A673 (cell line): ENCODE measurements around the gene ALLC. TPM values are rescaled to one million over a fixed set of nuclear protein-coding genes. Genes with fewer than 3 reads are reported as not detected.

Experiments used
- BruUV-seq: library from RNA; stranded (reverse); fragments of 400-500 nt; replicated peaks from 2 replicates; lab custom pipeline; 2021; lab: Mats Ljungman, UMichigan
- CTCF ChIA-PET: fragments of 300-600 bp; sonication (Branson Sonifier 250); formaldehyde crosslinking; loops from one replicate; lab custom pipeline; 2022; ENCODE audit warnings: antibody characterized with exemption; lab: Charles Lee
- POLR2A ChIA-PET: fragments of 300-600 bp; sonication (Branson Sonifier 250); formaldehyde crosslinking; loops from one replicate; lab custom pipeline; 2022; ENCODE audit warnings: antibody characterized with exemption; ENCODE audit not compliant: low non-redundant PET; lab: Charles Lee
- DNase-seq: peaks from one replicate; pipeline ENCODE4 v3.0.0-alpha.2; 2015; ENCODE audit warnings: low spot score
- H3K27ac ChIP-seq: fragments of 200-600 bp; sonication (generic); 2 replicates; pipeline ENCODE4 v1.5.1; 2016; ENCODE audit warnings: mixed run types, low read depth, mild to moderate bottlenecking, mixed read lengths, antibody characterized with exemption, low read length; ENCODE audit not compliant: poor library complexity, severe bottlenecking
- H3K27me3 ChIP-seq: fragments of 200-600 bp; sonication (generic); replicated peaks from 2 replicates; pipeline ENCODE4 v1.6.1; 2017; ENCODE audit warnings: mixed run types, low read depth, mild to moderate bottlenecking, mixed read lengths, antibody characterized with exemption, low read length; ENCODE audit not compliant: insufficient read depth, poor library complexity
- H3K36me3 ChIP-seq: fragments of 200-600 bp; sonication (generic); 2 replicates; pipeline ENCODE4 v1.6.1; 2016; ENCODE audit warnings: mixed run types, mild to moderate bottlenecking, mixed read lengths, antibody characterized with exemption, low read length; ENCODE audit not compliant: insufficient read depth, poor library complexity, severe bottlenecking
- H3K4me1 ChIP-seq: fragments of 200-600 bp; sonication (generic); 2 replicates; pipeline ENCODE4 v1.6.1; 2017; ENCODE audit warnings: mixed run types, mild to moderate bottlenecking, mixed read lengths, antibody characterized with exemption, low read length; ENCODE audit not compliant: insufficient read depth, poor library complexity, severe bottlenecking
- H3K4me3 ChIP-seq: fragments of 200-600 bp; sonication (generic); 2 replicates; pipeline ENCODE4 v1.5.1; 2016; ENCODE audit warnings: low read depth, mixed run types, mild to moderate bottlenecking, mixed read lengths, low read length; ENCODE audit not compliant: poor library complexity, severe bottlenecking
- H3K9me3 ChIP-seq: fragments of 200-600 bp; sonication (generic); 2 replicates; pipeline ENCODE4 v1.6.1; 2016; ENCODE audit warnings: mixed run types, low read depth, mild to moderate bottlenecking, mixed read lengths, antibody characterized with exemption, low read length; ENCODE audit not compliant: poor library complexity, severe bottlenecking
- CTCF ChIP-seq: fragments of 300-800, 200-600 bp; sonication (generic); conservative IDR thresholded peaks from 2 replicates; pipeline ENCODE4 v1.5.1; 2017; ENCODE audit warnings: low read depth, mild to moderate bottlenecking, antibody characterized with exemption, low read length, moderate library complexity, mixed read lengths
- EZH2 ChIP-seq: fragments of 200-600 bp; sonication (generic); IDR thresholded peaks from 2 replicates; pipeline ENCODE4 v1.6.1; 2017; ENCODE audit warnings: borderline replicate concordance, low read depth, mild to moderate bottlenecking, mixed read lengths, antibody characterized with exemption, low read length; ENCODE audit not compliant: poor library complexity, severe bottlenecking
- intact Hi-C: fragments of 100-400 bp; cut with micrococcal nuclease; formaldehyde crosslinking; loops from one replicate; pipeline ENCODE4 v1.10.0; 2022; ENCODE audit not compliant: unreplicated experiment
- total RNA-seq: library from RNA; stranded (reverse); gene quantifications from 2 replicates; pipeline ENCODE4 v1.2.3, GENCODE V29; 2021

ALLC gene
- total RNA-seq, 1 experiment from 2014 or later: not detected

GRCh38 chr2:3677436-3677835 lies 19.4 kb downstream of the ALLC start:
- DNase-seq: no peak
- intact Hi-C loops: no loop called here
- ChIA-PET POLR2A (no interaction called here), CTCF (no interaction called here)
- H3K36me3 ChIP-seq: no peaks in the 10 kb centered on the region
- no peaks in the 10 kb centered on the region for H3K4me1 ChIP-seq
- no peak overlapping the region for H3K4me3 ChIP-seq
- H3K9me3 ChIP-seq: no peaks in the 10 kb centered on the region
- TF ChIP-seq CTCF: no peak
- no peak for TF ChIP-seq EZH2
- no TSS peak for BruUV-seq
- no peaks in the 10 kb centered on the region for H3K27me3 ChIP-seq
- no peak overlapping the region for H3K27ac ChIP-seq

GRCh38 chr2:3678212-3678611 lies 20.2 kb downstream of the ALLC start:
- Histone ChIP-seq H3K9me3 (no peaks in the 10 kb centered on the region), H3K36me3 (no peaks in the 10 kb centered on the region), H3K27me3 (no peaks in the 10 kb centered on the region), H3K4me3 (no peak overlapping the region), H3K4me1 (no peaks in the 10 kb centered on the region), H3K27ac (no peak overlapping the region)
- no TSS peak for BruUV-seq
- TF ChIP-seq EZH2: no peak
- no peak for TF ChIP-seq CTCF
- intact Hi-C loops: no loop called here
- POLR2A ChIA-PET: no interaction called here
- DNase-seq: no peak
- CTCF ChIA-PET: no interaction called here

- Histone ChIP-seq H3K4me1 (no peaks in the 10 kb centered on the region), H3K9me3 (no peaks in the 10 kb centered on the region), H3K27me3 (no peaks in the 10 kb centered on the region), H3K4me3 (no peak overlapping the region), H3K27ac (no peak overlapping the region), H3K36me3 (no peaks in the 10 kb centered on the region)
- intact Hi-C loops: no loop called here
- no peak for TF ChIP-seq EZH2
- TF ChIP-seq CTCF: no peak
- no TSS peak for BruUV-seq
- POLR2A ChIA-PET: no interaction called here
- CTCF ChIA-PET: no interaction called here
- no peak for DNase-seq
Observed at GRCh38 chr2:3679180-3679579, 21.2 kb downstream of the ALLC start.
